ENCODE measurements around the gene FAM149B1. TPM values are rescaled to one million over a fixed set of nuclear protein-coding genes. Genes with fewer than 3 reads are reported as not detected.
"Not testable (repeated sequence)": the region's sequence is repeated elsewhere in the genome, so short reads cannot be mapped to it uniquely, and the experiment has no call there.

The FAM149B1 gene
- total RNA-seq, 4 donors from 2014 or later: 11.0 to 18.9 (median 15.8) TPM

DNA sequence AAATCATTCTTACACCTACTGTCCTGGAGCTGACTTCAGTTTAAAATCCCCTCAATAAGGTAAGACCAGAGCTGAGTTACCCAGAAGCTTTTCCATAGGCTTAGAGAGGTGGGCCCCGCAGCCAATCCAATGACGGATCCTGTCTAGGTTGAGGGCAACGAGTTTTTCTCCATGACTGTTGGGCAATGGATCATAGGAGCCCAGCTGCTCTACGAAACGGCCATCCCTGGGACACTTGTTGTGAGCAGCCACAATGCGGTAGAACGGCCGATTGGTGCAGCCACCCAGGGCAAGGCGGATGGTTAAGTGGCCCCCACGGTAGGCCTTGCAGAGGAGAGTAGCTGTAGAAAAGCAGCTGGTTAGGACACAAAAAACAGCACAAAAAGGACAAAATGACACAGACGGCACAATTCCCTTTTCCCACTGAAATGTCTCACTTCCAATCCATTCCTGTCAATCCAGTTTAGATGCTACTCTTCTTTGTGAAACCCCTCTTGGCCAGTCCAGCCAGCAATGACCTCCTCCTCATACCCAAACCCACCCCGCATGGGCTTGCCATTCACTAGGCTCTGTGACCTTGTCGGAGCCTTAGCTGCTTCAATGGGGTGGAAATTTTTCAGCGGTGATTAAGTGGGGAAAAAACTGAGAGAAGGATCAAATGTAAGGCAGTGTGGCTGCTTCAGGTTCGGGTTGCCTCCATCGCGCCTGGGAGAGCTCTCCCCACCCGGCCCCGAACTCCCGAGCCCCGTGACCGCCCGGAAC, 83.9 kb downstream of the FAM149B1 start:
- WGBS: 25% methylated on average over 14 of the region's 23 CpGs
- H3K27ac ChIP-seq: peak overlapping the region; percentile 95
- DNase-seq (ENCODE audit: low spot score in 2 of 2): no peak
- no peaks in the 10 kb centered on the region for H3K9me3 ChIP-seq
- no peaks in the 10 kb centered on the region for H3K27me3 ChIP-seq
- TF ChIP-seq POLR2AphosphoS5 (IDR thresholded peaks at IDR 0.05) (no peak), EP300 (IDR thresholded peaks at IDR 0.05) (no peak), POLR2A (IDR thresholded peaks at IDR 0.05) (no peak)
- TF ChIP-seq, protein P1, sequence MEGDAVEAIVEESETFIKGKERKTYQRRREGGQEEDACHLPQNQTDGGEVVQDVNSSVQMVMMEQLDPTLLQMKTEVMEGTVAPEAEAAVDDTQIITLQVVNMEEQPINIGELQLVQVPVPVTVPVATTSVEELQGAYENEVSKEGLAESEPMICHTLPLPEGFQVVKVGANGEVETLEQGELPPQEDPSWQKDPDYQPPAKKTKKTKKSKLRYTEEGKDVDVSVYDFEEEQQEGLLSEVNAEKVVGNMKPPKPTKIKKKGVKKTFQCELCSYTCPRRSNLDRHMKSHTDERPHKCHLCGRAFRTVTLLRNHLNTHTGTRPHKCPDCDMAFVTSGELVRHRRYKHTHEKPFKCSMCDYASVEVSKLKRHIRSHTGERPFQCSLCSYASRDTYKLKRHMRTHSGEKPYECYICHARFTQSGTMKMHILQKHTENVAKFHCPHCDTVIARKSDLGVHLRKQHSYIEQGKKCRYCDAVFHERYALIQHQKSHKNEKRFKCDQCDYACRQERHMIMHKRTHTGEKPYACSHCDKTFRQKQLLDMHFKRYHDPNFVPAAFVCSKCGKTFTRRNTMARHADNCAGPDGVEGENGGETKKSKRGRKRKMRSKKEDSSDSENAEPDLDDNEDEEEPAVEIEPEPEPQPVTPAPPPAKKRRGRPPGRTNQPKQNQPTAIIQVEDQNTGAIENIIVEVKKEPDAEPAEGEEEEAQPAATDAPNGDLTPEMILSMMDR (IDR thresholded peaks at IDR 0.05): no peak
- H3K4me1 ChIP-seq: peaks cover 31% of the 10 kb centered on the region
- peak overlapping the region; percentile 88 for H3K4me3 ChIP-seq
- H3K36me3 ChIP-seq: peaks cover 15% of the 10 kb centered on the region

DNA sequence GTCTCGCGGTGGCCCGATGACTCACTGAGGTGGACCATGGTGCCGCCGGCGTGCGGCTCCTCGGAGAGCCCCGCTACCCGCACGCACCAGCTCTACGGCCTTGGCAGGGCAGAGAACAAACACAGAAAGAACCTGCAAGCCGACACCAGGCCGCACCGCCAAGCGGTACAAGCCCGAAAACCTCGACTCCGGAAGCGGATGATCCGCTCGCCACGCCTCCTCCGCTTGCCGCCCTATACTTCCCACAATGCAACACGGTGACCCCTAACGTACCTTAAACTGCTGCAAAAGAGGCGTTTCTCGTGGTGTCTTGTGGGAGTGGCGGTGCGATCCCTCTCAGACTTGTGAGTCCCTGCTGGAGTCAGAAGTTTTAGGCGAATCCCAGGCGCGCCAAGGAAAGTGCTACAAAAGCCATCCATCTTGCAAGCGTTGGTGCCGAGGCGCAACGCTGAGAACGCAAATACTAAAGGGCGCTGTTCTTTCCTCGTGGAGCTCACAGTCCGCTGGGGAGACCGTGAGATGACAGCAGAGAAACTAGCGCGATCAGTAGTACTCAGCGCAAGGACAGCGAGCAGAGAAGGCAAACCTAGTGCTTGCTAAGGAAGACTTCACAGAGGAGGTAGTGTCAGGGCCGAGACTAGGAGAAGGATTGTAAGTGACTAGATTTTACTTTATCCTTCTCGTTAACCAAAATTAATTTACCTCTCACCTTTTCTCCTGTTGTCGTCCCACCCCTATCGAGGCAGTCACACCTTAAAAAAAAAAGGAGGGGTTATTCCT, 84.7 kb downstream of the FAM149B1 start, which contains the start of gene MRPS16:
Gene MRPS16 (minus strand): TSS at position 200 of the 780 bp plus-strand sequence. CDS start 162 bp downstream, at position 38.
- H3K9me3 ChIP-seq: no peaks in the 10 kb centered on the region
- H3K36me3 ChIP-seq: peaks cover 15% of the 10 kb centered on the region
- DNase-seq (ENCODE audit: low spot score in 2 of 2): peak; percentile 96 to 97
- no peak for TF ChIP-seq EP300 (IDR thresholded peaks at IDR 0.05)
- TF ChIP-seq POLR2AphosphoS5 (IDR thresholded peaks at IDR 0.05): peak; percentile 55 to 78 (median 77)
- TF ChIP-seq POLR2A (IDR thresholded peaks at IDR 0.05): peak in 1 of 2 donors; percentile 66
- no peaks in the 10 kb centered on the region for H3K27me3 ChIP-seq
- peak within 1 kb of the TSS; percentile 95 for H3K27ac ChIP-seq
- H3K4me1 ChIP-seq: peaks cover 28% of the 10 kb centered on the region
- peak within 1 kb of the TSS; percentile 88 for H3K4me3 ChIP-seq
- WGBS: under 1% methylated on average over 18 of the region's 51 CpGs

DNA sequence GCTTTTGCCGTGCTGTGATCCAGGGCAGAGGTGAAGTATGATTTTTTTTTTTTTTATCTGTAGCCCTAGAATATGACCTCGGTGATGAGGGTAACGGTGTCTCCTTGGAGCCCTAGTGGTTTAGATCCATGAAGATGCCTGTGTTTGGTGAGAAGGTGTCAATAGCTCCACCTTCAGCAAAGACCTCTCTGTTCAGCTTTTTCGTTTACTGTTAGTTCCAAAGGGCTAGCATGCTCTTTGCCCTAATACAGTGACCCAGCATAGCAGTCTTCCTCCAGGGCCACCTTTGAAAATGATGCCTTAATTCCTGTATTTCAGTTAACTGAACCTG, 85.3 kb downstream of the FAM149B1 start:
- Histone ChIP-seq H3K27ac (peak overlapping the region; percentile 95), H3K4me3 (peak overlapping the region; percentile 88), H3K27me3 (no peaks in the 10 kb centered on the region), H3K4me1 (peaks cover 25% of the 10 kb centered on the region), H3K9me3 (no peaks in the 10 kb centered on the region), H3K36me3 (peaks cover 15% of the 10 kb centered on the region)
- TF ChIP-seq POLR2A (IDR thresholded peaks at IDR 0.05): no peak
- no peak for TF ChIP-seq POLR2AphosphoS5 (IDR thresholded peaks at IDR 0.05)
- TF ChIP-seq, protein P1 (IDR thresholded peaks at IDR 0.05): no peak
- TF ChIP-seq EP300 (IDR thresholded peaks at IDR 0.05): no peak
- no peak for DNase-seq (ENCODE audit: low spot score in 2 of 2)
- WGBS: 0% methylated on average over 4 of the region's 4 CpGs

DNA sequence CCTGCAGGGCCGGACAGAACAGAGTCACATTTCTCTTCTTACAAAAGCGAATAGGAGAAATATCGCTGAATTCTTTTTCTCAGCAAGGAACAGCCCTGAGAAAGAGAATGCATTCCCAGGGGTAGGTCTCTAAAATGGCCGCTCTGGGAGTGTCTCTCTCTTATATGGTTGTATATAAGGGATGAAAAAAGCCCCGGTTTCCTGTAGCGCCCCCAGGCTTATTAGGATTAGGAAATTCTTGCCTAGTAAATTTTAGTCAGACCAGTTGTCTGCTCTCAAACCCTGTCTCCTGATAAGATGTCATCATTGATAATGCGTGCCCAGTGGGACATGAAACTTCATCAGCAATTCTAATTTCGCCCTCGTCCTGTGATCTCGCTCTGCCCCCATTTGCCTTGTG, 90.7 kb downstream of the FAM149B1 start:
- not testable (repeated sequence) for H3K4me3 ChIP-seq

DNA sequence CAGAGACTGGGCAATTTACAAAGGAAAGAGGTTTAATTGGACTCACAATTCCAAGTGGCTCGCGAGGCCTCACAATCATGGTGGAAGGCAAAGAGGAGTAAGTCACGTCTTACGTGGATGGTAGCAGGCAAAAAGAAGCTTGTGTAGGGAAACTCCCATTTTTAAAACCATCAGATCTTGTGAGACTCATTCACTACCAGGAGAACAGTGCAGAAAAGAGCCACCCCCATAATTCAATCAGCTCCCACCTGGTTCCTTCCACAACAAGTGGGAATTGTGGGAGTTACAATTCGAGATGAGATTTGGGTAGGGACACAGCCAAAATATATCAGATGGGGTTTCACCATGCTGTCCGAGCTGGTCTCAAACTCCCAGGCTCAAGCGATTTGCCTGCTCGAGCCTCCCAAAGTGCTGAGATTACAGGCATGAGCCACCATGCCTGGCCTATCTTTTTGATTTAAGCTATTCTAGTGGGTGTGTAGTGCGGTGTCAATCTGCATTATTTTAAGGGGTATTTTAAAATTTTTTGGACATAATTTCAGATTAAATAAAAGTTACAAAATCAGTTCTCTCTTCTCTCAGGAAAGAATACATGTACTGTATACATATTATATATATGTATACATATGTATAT, 93.6 kb downstream of the FAM149B1 start:
- no peak for DNase-seq (ENCODE audit: low spot score in 2 of 2)

More for the DNA sequence above, 90.7 kb downstream of the FAM149B1 start:
- 97% methylated on average over 10 of the region's 10 CpGs for WGBS
- not testable (repeated sequence) for H3K36me3 ChIP-seq; H3K9me3 ChIP-seq; DNase-seq (ENCODE audit: low spot score in 2 of 2); H3K4me1 ChIP-seq; H3K27ac ChIP-seq; H3K27me3 ChIP-seq

More for the DNA sequence above, 93.6 kb downstream of the FAM149B1 start:
- H3K27me3 ChIP-seq: no peaks in the 10 kb centered on the region
- WGBS: 96% methylated on average over 9 of the region's 9 CpGs
- no peaks in the 10 kb centered on the region for H3K36me3 ChIP-seq
- no peak overlapping the region for H3K27ac ChIP-seq
- no peaks in the 10 kb centered on the region for H3K9me3 ChIP-seq
- H3K4me3 ChIP-seq: no peak overlapping the region
- H3K4me1 ChIP-seq: no peaks in the 10 kb centered on the region
- TF ChIP-seq POLR2AphosphoS5 (IDR thresholded peaks at IDR 0.05) (no peak), EP300 (IDR thresholded peaks at IDR 0.05) (no peak), POLR2A (IDR thresholded peaks at IDR 0.05) (no peak)
- TF ChIP-seq, protein P1 (IDR thresholded peaks at IDR 0.05): no peak
